ENCODE measurements around the gene LINGO1. TPM values are rescaled to one million over a fixed set of nuclear protein-coding genes. Genes with fewer than 3 reads are reported as not detected.

LINGO1 gene
- total and polyA plus RNA-seq, 9 donors = 0.36 to 4.5 (median 1.3) TPM

GRCh38 chr15:77612958-77613601 is 19.6 kb downstream of the LINGO1 start:
- intact Hi-C loops (cut with DNase I) = no loop called here
- Histone ChIP-seq H3K36me3 (no peaks in the 10 kb centered on the region), H3K4me3 (no peak overlapping the region), H3K27ac (no peak overlapping the region), H3K4me1 (ENCODE audit: insufficient read depth) (no peaks in the 10 kb centered on the region), H3K9me3 (no peaks in the 10 kb centered on the region), H3K27me3 (no peaks in the 10 kb centered on the region)
- no peak for DNase-seq
- TF ChIP-seq POLR2A (IDR thresholded peaks at IDR 0.05) (no peak), CTCF (IDR thresholded peaks at IDR 0.05) (no peak)
- WGBS, 3 donors = 70 to 80% (median 73%) methylated on average over 8 of the region's 8 CpGs

GRCh38 chr15:77611767-77612166 is 20.9 kb downstream of the LINGO1 start:
- Histone ChIP-seq H3K9me3 (no peaks in the 10 kb centered on the region), H3K27me3 (no peaks in the 10 kb centered on the region), H3K36me3 (no peaks in the 10 kb centered on the region), H3K4me1 (ENCODE audit: insufficient read depth) (no peaks in the 10 kb centered on the region), H3K27ac (no peak overlapping the region), H3K4me3 (no peak overlapping the region)
- no peak for TF ChIP-seq EP300 (IDR thresholded peaks at IDR 0.05)
- no peak for TF ChIP-seq CTCF (IDR thresholded peaks at IDR 0.05)
- no peak for TF ChIP-seq POLR2A (IDR thresholded peaks at IDR 0.05)
- intact Hi-C loops (cut with DNase I) = no loop called here
- 48 to 55% (median 55%) methylated on average over 10 of the region's 10 CpGs for WGBS, 3 donors
- no peak for DNase-seq

GRCh38 chr15:77610731-77611130 is 22.0 kb downstream of the LINGO1 start:
- 50 to 70% (median 68%) methylated on average over 9 of the region's 9 CpGs for WGBS, 3 donors
- intact Hi-C loops (cut with DNase I) = no loop called here
- no peaks in the 10 kb centered on the region for H3K36me3 ChIP-seq
- no peak overlapping the region for H3K4me3 ChIP-seq
- no peaks in the 10 kb centered on the region for H3K27me3 ChIP-seq
- no peak for DNase-seq
- H3K27ac ChIP-seq = no peak overlapping the region
- no peaks in the 10 kb centered on the region for H3K4me1 ChIP-seq (ENCODE audit: insufficient read depth)
- no peak for TF ChIP-seq POLR2A (IDR thresholded peaks at IDR 0.05)
- H3K9me3 ChIP-seq = no peaks in the 10 kb centered on the region

GRCh38 chr15:77609558-77609957 is 23.2 kb downstream of the LINGO1 start:
- WGBS, 3 donors = 76 to 85% (median 80%) methylated on average over 3 of the region's 3 CpGs

More at GRCh38 chr15:77609558-77609957, 23.2 kb downstream of the LINGO1 start:
- H3K27me3 ChIP-seq = no peaks in the 10 kb centered on the region
- TF ChIP-seq POLR2A (IDR thresholded peaks at IDR 0.05) (no peak), CTCF (IDR thresholded peaks at IDR 0.05) (no peak), EP300 (IDR thresholded peaks at IDR 0.05) (no peak)
- H3K36me3 ChIP-seq = no peaks in the 10 kb centered on the region
- H3K27ac ChIP-seq = no peak overlapping the region
- H3K9me3 ChIP-seq = no peaks in the 10 kb centered on the region
- H3K4me3 ChIP-seq = no peak overlapping the region
- DNase-seq = no peak
- H3K4me1 ChIP-seq (ENCODE audit: insufficient read depth) = no peaks in the 10 kb centered on the region
- intact Hi-C loops (cut with DNase I) = no loop called here

Data from ovary (tissue), 9 donors.